Endothelial cell of umbilical vein (primary cell): ENCODE data around the gene CELF2.

ENCODE experiments used
- EZH2 ChIP-seq: IDR thresholded peaks from 2 replicates; pipeline ENCODE4 v1.6.1; 2012; ENCODE audit warnings: borderline replicate concordance, low read depth, mild to moderate bottlenecking, moderate library complexity, low read length, inconsistent platforms; ENCODE audit not compliant: severe bottlenecking
- MYC ChIP-seq: IDR thresholded peaks from one replicate; pipeline ENCODE4 v1.6.1; 2011; ENCODE audit warnings: mild to moderate bottlenecking, low read depth, low read length
- POLR2A ChIP-seq: IDR thresholded peaks from 2 replicates; pipeline ENCODE4 v1.6.1; 2012; ENCODE audit warnings: low read depth, mild to moderate bottlenecking, control low read depth, low read length
- TF ChIP-seq, protein P1 (sequence below), 2 donors: IDR thresholded peaks; 1 replicate in 1 of 2; 2 replicates in 1 of 2; pipeline ENCODE4 v1.5.1; 2011; ENCODE audit warnings: low read length in 2 of 2, mild to moderate bottlenecking in 2 of 2, moderate library complexity in 2 of 2, control low read depth in 1 of 2, inconsistent platforms in 1 of 2, low read depth in 1 of 2; ENCODE audit not compliant: insufficient read depth in 1 of 2; ENCODE audit errors: extremely low read depth in 1 of 2

DNA sequence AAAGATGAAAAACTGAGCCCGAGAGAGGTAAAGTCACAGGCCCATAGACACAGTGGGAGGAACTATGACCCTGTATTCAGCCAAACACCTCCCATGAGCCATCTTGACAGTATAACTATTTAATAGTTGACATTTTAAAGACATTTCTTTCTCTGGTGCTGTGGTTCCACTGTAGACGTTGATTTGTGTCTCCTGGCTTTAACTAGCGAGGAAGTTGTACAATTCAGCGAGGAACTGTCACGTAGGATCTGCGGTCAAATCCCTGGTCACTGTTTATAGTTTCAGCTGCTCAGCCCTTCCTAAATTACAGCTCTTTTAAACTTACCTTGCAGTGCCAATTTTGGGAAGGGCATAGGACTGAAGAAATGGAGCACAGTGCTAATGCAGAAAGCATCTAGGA, 7.1 kb upstream of the CELF2 start:
- TF ChIP-seq, protein P1, sequence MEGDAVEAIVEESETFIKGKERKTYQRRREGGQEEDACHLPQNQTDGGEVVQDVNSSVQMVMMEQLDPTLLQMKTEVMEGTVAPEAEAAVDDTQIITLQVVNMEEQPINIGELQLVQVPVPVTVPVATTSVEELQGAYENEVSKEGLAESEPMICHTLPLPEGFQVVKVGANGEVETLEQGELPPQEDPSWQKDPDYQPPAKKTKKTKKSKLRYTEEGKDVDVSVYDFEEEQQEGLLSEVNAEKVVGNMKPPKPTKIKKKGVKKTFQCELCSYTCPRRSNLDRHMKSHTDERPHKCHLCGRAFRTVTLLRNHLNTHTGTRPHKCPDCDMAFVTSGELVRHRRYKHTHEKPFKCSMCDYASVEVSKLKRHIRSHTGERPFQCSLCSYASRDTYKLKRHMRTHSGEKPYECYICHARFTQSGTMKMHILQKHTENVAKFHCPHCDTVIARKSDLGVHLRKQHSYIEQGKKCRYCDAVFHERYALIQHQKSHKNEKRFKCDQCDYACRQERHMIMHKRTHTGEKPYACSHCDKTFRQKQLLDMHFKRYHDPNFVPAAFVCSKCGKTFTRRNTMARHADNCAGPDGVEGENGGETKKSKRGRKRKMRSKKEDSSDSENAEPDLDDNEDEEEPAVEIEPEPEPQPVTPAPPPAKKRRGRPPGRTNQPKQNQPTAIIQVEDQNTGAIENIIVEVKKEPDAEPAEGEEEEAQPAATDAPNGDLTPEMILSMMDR (IDR thresholded peaks at IDR 0.05; ENCODE audit: extremely low read depth in 1 of 2, insufficient read depth in 1 of 2, low read depth in 1 of 2, low read length in 2 of 2): no peak
- TF ChIP-seq POLR2A: no peak
- TF ChIP-seq MYC: no peak
- no peak for TF ChIP-seq EZH2
